IMR-90 (cell line): Measurements from ENCODE around the gene SYAP1. TPM values are rescaled to one million over a fixed set of nuclear protein-coding genes. Genes with fewer than 3 reads are reported as not detected.
A peak's percentile ranks its signal among the peaks of the same experiment; 100 is the strongest.

Experiments
- ATAC-seq: fragments of 200-7000 bp; cut with Tn5 transposase; 2 replicates; pipeline ENCODE4 v1.9.1; 2020; ENCODE audit warnings: low read depth, mild to moderate bottlenecking, moderate library complexity
- BruUV-seq: library from RNA; stranded (reverse); fragments of 400-500 nt; replicated peaks from 2 replicates; lab custom pipeline; 2021; lab: Mats Ljungman, UMichigan
- CTCF ChIA-PET: fragments of 300-600 bp; formaldehyde crosslinking; extraction: SDS; loops from one replicate; lab custom pipeline; 2021; ENCODE audit warnings: antibody characterized with exemption; lab: Yijun Ruan, JAX
- POLR2A ChIA-PET: fragments of 300-600 bp; sonication (Branson Sonifier 250); formaldehyde crosslinking; loops from one replicate; lab custom pipeline; 2022; ENCODE audit warnings: antibody characterized with exemption; ENCODE audit not compliant: unreplicated experiment; lab: Charles Lee
- DNase-seq: peaks from one replicate; pipeline ENCODE4 v3.0.0; 2013
- H2AFZ ChIP-seq: replicated peaks from 2 replicates; pipeline ENCODE3; 2013; ENCODE audit warnings: low read length, mild to moderate bottlenecking; ENCODE audit not compliant: poor library complexity
- H2AK5ac ChIP-seq: 2 replicates; pipeline ENCODE4 v1.6.1; 2013; ENCODE audit warnings: low read depth, low read length, inconsistent platforms
- H2AK9ac ChIP-seq: replicated peaks from 2 replicates; pipeline ENCODE3; 2013; ENCODE audit warnings: mild to moderate bottlenecking, low read depth, low read length, moderate library complexity; ENCODE audit not compliant: poor library complexity
- H2BK120ac ChIP-seq: 2 replicates; pipeline ENCODE4 v1.6.1; 2013; ENCODE audit warnings: low read depth, low read length, inconsistent platforms
- H2BK15ac ChIP-seq: 3 replicates; pipeline ENCODE4 v1.6.1; 2013; ENCODE audit warnings: low read depth, low read length, inconsistent platforms
- H2BK20ac ChIP-seq: 2 replicates; pipeline ENCODE4 v1.6.1; 2013; ENCODE audit warnings: low read depth, mild to moderate bottlenecking, inconsistent platforms, low read length, moderate library complexity
- H2BK5ac ChIP-seq: 2 replicates; pipeline ENCODE4 v1.6.1; 2013; ENCODE audit warnings: mild to moderate bottlenecking, low read depth, low read length, inconsistent platforms; ENCODE audit not compliant: poor library complexity, severe bottlenecking
- H3K14ac ChIP-seq: replicated peaks from 2 replicates; pipeline ENCODE4 v1.6.1; 2013; ENCODE audit warnings: low read depth, low read length, inconsistent platforms
- H3K18ac ChIP-seq: 2 replicates; pipeline ENCODE4 v1.6.1; 2013; ENCODE audit warnings: low read depth, low read length, control low read depth
- H3K23ac ChIP-seq: 2 replicates; pipeline ENCODE4 v1.6.1; 2013; ENCODE audit warnings: low read depth, low read length, inconsistent platforms
- H3K27ac ChIP-seq: 2 replicates; pipeline ENCODE4 v1.5.1; 2013; ENCODE audit warnings: mild to moderate bottlenecking, control low read depth, low read length; ENCODE audit not compliant: insufficient read depth
- H3K27me3 ChIP-seq: 2 replicates; pipeline ENCODE4 v1.6.1; 2013; ENCODE audit warnings: low read length; ENCODE audit not compliant: control insufficient read depth, insufficient read depth
- H3K36me3 ChIP-seq: 2 replicates; pipeline ENCODE4 v1.6.1; 2013; ENCODE audit warnings: low read length, mixed read lengths; ENCODE audit not compliant: control insufficient read depth, insufficient read depth
- H3K4ac ChIP-seq: 2 replicates; pipeline ENCODE4 v1.6.1; 2013; ENCODE audit warnings: low read depth, low read length, inconsistent platforms
- H3K4me1 ChIP-seq: 2 replicates; pipeline ENCODE4 v1.6.1; 2013; ENCODE audit warnings: low read length, mixed read lengths; ENCODE audit not compliant: control insufficient read depth, insufficient read depth
- H3K4me2 ChIP-seq: 2 replicates; pipeline ENCODE4 v1.6.1; 2013; ENCODE audit warnings: low read depth, mild to moderate bottlenecking, control low read depth, low read length, moderate library complexity
- H3K4me3 ChIP-seq: 2 replicates; pipeline ENCODE4 v1.5.1; 2013; ENCODE audit warnings: low read depth, mild to moderate bottlenecking, control low read depth, low read length, moderate library complexity; ENCODE audit not compliant: insufficient read depth
- H3K56ac ChIP-seq: 2 replicates; pipeline ENCODE4 v1.6.1; 2013; ENCODE audit warnings: low read length, inconsistent platforms; ENCODE audit not compliant: insufficient read depth; ENCODE audit errors: extremely low read depth
- H3K79me1 ChIP-seq, 2 experiments: 2 replicates each; pipeline ENCODE4 v1.6.1; 2013; ENCODE audit warnings: low read length in 2 of 2, inconsistent platforms in 1 of 2, low read depth in 1 of 2
- H3K9ac ChIP-seq: 2 replicates; pipeline ENCODE4 v1.6.1; 2013; ENCODE audit warnings: low read depth, low read length, control low read depth
- H3K9me1 ChIP-seq: 2 replicates; pipeline ENCODE4 v1.6.1; 2013; ENCODE audit warnings: low read length, inconsistent platforms; ENCODE audit not compliant: insufficient read depth
- H3K9me3 ChIP-seq: 2 replicates; pipeline ENCODE4 v1.6.1; 2013; ENCODE audit warnings: low read length; ENCODE audit not compliant: control insufficient read depth, insufficient read depth
- H4K20me1 ChIP-seq: 2 replicates; pipeline ENCODE4 v1.6.1; 2013; ENCODE audit warnings: low read length, inconsistent platforms; ENCODE audit not compliant: insufficient read depth
- H4K5ac ChIP-seq: 2 replicates; pipeline ENCODE4 v1.6.1; 2013; ENCODE audit warnings: mild to moderate bottlenecking, low read depth, low read length, control low read depth
- H4K8ac ChIP-seq, 2 experiments: 2 replicates each; pipeline ENCODE4 v1.6.1; 2013; ENCODE audit warnings: low read depth in 2 of 2, low read length in 2 of 2, control low read depth in 1 of 2, inconsistent platforms in 1 of 2
- H4K91ac ChIP-seq: 2 replicates; pipeline ENCODE4 v1.6.1; 2013; ENCODE audit warnings: low read depth, low read length, inconsistent platforms; ENCODE audit not compliant: insufficient read depth
- CEBPB ChIP-seq: IDR thresholded peaks from 2 replicates; pipeline ENCODE4 v1.6.1; 2012; ENCODE audit warnings: low read depth, low read length, improper control_type of control experiment
- CHD1 ChIP-seq: IDR thresholded peaks from 2 replicates; pipeline ENCODE4 v1.6.1; 2012; ENCODE audit warnings: low read depth, low read length, improper control_type of control experiment
- POLR2A ChIP-seq: IDR thresholded peaks from 2 replicates; pipeline ENCODE4 v1.6.1; 2012; ENCODE audit warnings: mild to moderate bottlenecking, low read depth, low read length
- WGBS, 2 experiments: methylation state at CpG; one replicate each; pipeline versions ENCODE4 v1.1.5 to v1.1.7; 2013; ENCODE audit warnings: missing lambda C conversion rate in 2 of 2; ENCODE audit not compliant: insufficient read length in 1 of 2; ENCODE audit errors: extremely low coverage in 2 of 2; 5-methylcytosine and 5-hydroxymethylcytosine counted together
- dilution Hi-C: fragments of 300-500 bp; cut with HindIII; formaldehyde crosslinking; loops from one replicate; pipeline ENCODE4 v1.14.3; 2018; ENCODE audit warnings: low sequenced_read_pairs; ENCODE audit not compliant: unreplicated experiment
- in situ Hi-C: fragments of 300-500 bp; cut with MboI; formaldehyde crosslinking; loops from 3 replicates; pipeline ENCODE4 v1.14.3; 2019; ENCODE audit warnings: low sequenced_read_pairs, inconsistent platforms, mixed read lengths
- intact Hi-C: fragments of 100-400 bp; cut with micrococcal nuclease; formaldehyde crosslinking; loops from 2 replicates; pipeline ENCODE4 v1.10.0; 2022
- polyA plus RNA-seq, 3 experiments: library from polyadenylated mRNA; depleted of rRNA; stranded (reverse); fragments of >200 nt; gene quantifications; 2 replicates each; pipeline ENCODE4 v1.2.3, GENCODE V29; 2012; ENCODE audit warnings: low replicate concordance in 1 of 3
- total RNA-seq: library from RNA; depleted of rRNA; stranded (reverse); fragments of >200 nt; gene quantifications from 2 replicates; pipeline ENCODE4 v1.2.3, GENCODE V29; 2012
- TF ChIP-seq, protein P1 (sequence below): conservative IDR thresholded peaks from 2 replicates; pipeline ENCODE4 v1.5.1; 2012; ENCODE audit warnings: mild to moderate bottlenecking, low read depth, low read length, improper control_type of control experiment

SYAP1 gene
- total and polyA plus RNA-seq, 2 of the 4 experiments (the other 2 are of a cell fraction), result 17.7 to 35.0 TPM

DNA sequence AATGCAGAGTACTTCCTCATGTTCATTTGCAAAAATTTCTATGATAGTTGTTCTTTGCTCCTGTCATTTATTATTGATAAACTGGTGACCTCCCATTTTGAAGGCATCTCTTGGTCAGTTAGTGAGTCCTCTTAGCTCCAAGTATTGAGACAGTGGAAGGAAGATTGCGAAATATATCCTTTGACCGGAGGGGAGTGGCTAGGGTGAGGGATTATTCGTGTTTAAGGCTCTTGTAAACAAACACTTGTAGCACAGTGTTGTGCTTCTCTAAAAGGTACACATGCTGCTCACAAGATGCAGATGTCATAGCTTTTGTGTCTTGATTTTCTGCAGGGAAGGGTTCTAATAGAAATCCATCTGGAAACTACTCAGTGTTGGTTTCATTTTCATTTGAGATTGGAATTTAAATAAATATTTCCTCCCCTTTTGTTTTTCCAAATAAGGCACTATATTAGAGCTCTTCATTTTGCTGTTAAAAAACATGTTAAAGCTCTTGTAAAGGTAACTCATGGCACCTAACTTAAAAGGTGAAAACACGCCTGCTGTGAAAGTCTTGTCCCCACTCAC is 88.6 kb downstream of the SYAP1 start:
- Histone ChIP-seq H2BK5ac (peak overlapping the region; percentile 87), H3K9ac (peak overlapping the region; percentile 15), H4K5ac (peak overlapping the region; percentile 25; the same call in 1 of the 2 replicates), H2BK15ac (no peak overlapping the region), H2AFZ (no peak overlapping the region), H4K91ac (peak overlapping the region; percentile 79), H3K9me3 (no peaks in the 10 kb centered on the region), H2AK5ac (no peak overlapping the region), H2BK120ac (peak overlapping the region; percentile 53; the same call in 1 of the 2 replicates), H3K4me3 (peak overlapping the region; percentile 66; the same call in 1 of the 2 replicates), H3K4me2 (peak overlapping the region; percentile 72), H4K8ac (peak overlapping the region in 1 of 2 experiments; percentile 69; a peak in 2 of 4 replicates), H2AK9ac (no peak overlapping the region), H2BK20ac (peak overlapping the region; percentile 27; the same call in 1 of the 2 replicates), H3K14ac (peak overlapping the region; percentile 59; the same call in 1 of the 2 replicates), H3K36me3 (no peaks in the 10 kb centered on the region), H3K27me3 (no peaks in the 10 kb centered on the region), H4K20me1 (no peaks in the 10 kb centered on the region), H3K79me1 (peaks cover 14 to 17% of the 10 kb centered on the region in 2 experiments), H3K23ac (0 out of 2 replicates have a peak overlapping the region, but pooled peaks have one; percentile 50), H3K56ac (no peak overlapping the region), H3K27ac (peak overlapping the region; percentile 76; the same call in 1 of the 2 replicates), H3K9me1 (peaks cover 3% of the 10 kb centered on the region; the same call in 1 of the 2 replicates), H3K4me1 (peaks cover 4% of the 10 kb centered on the region), H3K4ac (peak overlapping the region; percentile 30; the same call in 1 of the 2 replicates), H3K18ac (peak overlapping the region; percentile 53; the same call in 1 of the 2 replicates)
- ChIA-PET POLR2A (no interaction called here), CTCF (interaction anchor here (0.8 to 2.0 kb wide), 5 partner anchors 10 to 238 kb away, joined by 3 to 7 read pairs (median 3); no protein-coding TSS in a partner anchor)
- dilution Hi-C loops, result no loop called here
- TF ChIP-seq CHD1 (no peak), POLR2A (no peak), CEBPB (peak; percentile 100)
- TF ChIP-seq, protein P1, sequence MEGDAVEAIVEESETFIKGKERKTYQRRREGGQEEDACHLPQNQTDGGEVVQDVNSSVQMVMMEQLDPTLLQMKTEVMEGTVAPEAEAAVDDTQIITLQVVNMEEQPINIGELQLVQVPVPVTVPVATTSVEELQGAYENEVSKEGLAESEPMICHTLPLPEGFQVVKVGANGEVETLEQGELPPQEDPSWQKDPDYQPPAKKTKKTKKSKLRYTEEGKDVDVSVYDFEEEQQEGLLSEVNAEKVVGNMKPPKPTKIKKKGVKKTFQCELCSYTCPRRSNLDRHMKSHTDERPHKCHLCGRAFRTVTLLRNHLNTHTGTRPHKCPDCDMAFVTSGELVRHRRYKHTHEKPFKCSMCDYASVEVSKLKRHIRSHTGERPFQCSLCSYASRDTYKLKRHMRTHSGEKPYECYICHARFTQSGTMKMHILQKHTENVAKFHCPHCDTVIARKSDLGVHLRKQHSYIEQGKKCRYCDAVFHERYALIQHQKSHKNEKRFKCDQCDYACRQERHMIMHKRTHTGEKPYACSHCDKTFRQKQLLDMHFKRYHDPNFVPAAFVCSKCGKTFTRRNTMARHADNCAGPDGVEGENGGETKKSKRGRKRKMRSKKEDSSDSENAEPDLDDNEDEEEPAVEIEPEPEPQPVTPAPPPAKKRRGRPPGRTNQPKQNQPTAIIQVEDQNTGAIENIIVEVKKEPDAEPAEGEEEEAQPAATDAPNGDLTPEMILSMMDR, result no peak
- no CpG with 5 or more reads among the region's 4 CpGs for WGBS, 2 experiments
- in situ Hi-C loops, result no loop called here
- no TSS peak for BruUV-seq
- ATAC-seq, result peak; percentile 93
- intact Hi-C loops, result no loop called here
- DNase-seq, result peak; percentile 68
